HEK293T (cell line): Measurements from ENCODE around the gene YRDC.

ENCODE experiments used
- CTCF ChIA-PET: fragments of 350-600 bp; formaldehyde crosslinking; extraction: SDS; loops from one replicate; lab custom pipeline; 2021; ENCODE audit warnings: antibody characterized with exemption, inconsistent platforms; lab: Yijun Ruan, JAX
- POLR2A ChIA-PET: fragments of 350-600 bp; formaldehyde crosslinking; extraction: SDS; loops from one replicate; lab custom pipeline; 2020; ENCODE audit warnings: antibody characterized with exemption, inconsistent platforms; lab: Yijun Ruan, JAX
- DNase-seq: peaks from one replicate; pipeline ENCODE4 v3.0.0; 2012; ENCODE audit warnings: mixed read lengths; ENCODE audit errors: extremely low spot score
- ARNT ChIP-seq: fragments of 450-650 bp; IDR thresholded peaks from 2 replicates; pipeline ENCODE4 v1.6.1; 2017; ENCODE audit warnings: mild to moderate bottlenecking
- BHLHE40 ChIP-seq: fragments of 450-650 bp; IDR thresholded peaks from 2 replicates; pipeline ENCODE4 v1.6.1; 2016; ENCODE audit warnings: mild to moderate bottlenecking, moderate library complexity, borderline replicate concordance
- CTBP1 ChIP-seq: fragments of 450-650 bp; IDR thresholded peaks from 2 replicates; pipeline ENCODE4 v1.6.1; 2016; ENCODE audit warnings: borderline replicate concordance
- ELF4 ChIP-seq: fragments of 450-650 bp; IDR thresholded peaks from 2 replicates; pipeline ENCODE4 v1.6.1; 2017; ENCODE audit warnings: antibody characterized with exemption
- FOXA1 ChIP-seq: fragments of 450-650 bp; IDR thresholded peaks from 2 replicates; pipeline ENCODE4 v1.6.1; 2016; ENCODE audit warnings: mild to moderate bottlenecking
- FOXK2 ChIP-seq: fragments of 450-650 bp; IDR thresholded peaks from 2 replicates; pipeline ENCODE4 v1.6.1; 2016; ENCODE audit warnings: mild to moderate bottlenecking
- FOXM1 ChIP-seq: fragments of 450-650 bp; IDR thresholded peaks from 2 replicates; pipeline ENCODE4 v1.6.1; 2017; ENCODE audit warnings: mild to moderate bottlenecking, borderline replicate concordance
- HDGF ChIP-seq: fragments of 450-650 bp; IDR thresholded peaks from 2 replicates; pipeline ENCODE4 v1.6.1; 2017; ENCODE audit warnings: antibody characterized with exemption, borderline replicate concordance
- L3MBTL2 ChIP-seq: fragments of 450-650 bp; conservative IDR thresholded peaks from 2 replicates; pipeline ENCODE4 v1.6.1; 2016; ENCODE audit warnings: mild to moderate bottlenecking
- LEF1 ChIP-seq: fragments of 450-650 bp; IDR thresholded peaks from 2 replicates; pipeline ENCODE4 v1.6.1; 2017; ENCODE audit warnings: mild to moderate bottlenecking, borderline replicate concordance
- NFRKB ChIP-seq: fragments of 450-650 bp; IDR thresholded peaks from 2 replicates; pipeline ENCODE4 v1.6.1; 2016; ENCODE audit warnings: mild to moderate bottlenecking, moderate library complexity
- PKNOX1 ChIP-seq: fragments of 450-650 bp; IDR thresholded peaks from 2 replicates; pipeline ENCODE4 v1.6.1; 2016
- SP1 ChIP-seq: fragments of 450-650 bp; IDR thresholded peaks from 2 replicates; pipeline ENCODE4 v1.6.1; 2017
- SUZ12 ChIP-seq: fragments of 450-650 bp; IDR thresholded peaks from 2 replicates; pipeline ENCODE4 v1.6.1; 2016; ENCODE audit warnings: mild to moderate bottlenecking
- TARDBP ChIP-seq: fragments of 450-650 bp; IDR thresholded peaks from 2 replicates; pipeline ENCODE4 v1.6.1; 2016
- ZNF384 ChIP-seq: fragments of 450-650 bp; IDR thresholded peaks from 2 replicates; pipeline ENCODE4 v1.6.1; 2016

YRDC gene

DNA sequence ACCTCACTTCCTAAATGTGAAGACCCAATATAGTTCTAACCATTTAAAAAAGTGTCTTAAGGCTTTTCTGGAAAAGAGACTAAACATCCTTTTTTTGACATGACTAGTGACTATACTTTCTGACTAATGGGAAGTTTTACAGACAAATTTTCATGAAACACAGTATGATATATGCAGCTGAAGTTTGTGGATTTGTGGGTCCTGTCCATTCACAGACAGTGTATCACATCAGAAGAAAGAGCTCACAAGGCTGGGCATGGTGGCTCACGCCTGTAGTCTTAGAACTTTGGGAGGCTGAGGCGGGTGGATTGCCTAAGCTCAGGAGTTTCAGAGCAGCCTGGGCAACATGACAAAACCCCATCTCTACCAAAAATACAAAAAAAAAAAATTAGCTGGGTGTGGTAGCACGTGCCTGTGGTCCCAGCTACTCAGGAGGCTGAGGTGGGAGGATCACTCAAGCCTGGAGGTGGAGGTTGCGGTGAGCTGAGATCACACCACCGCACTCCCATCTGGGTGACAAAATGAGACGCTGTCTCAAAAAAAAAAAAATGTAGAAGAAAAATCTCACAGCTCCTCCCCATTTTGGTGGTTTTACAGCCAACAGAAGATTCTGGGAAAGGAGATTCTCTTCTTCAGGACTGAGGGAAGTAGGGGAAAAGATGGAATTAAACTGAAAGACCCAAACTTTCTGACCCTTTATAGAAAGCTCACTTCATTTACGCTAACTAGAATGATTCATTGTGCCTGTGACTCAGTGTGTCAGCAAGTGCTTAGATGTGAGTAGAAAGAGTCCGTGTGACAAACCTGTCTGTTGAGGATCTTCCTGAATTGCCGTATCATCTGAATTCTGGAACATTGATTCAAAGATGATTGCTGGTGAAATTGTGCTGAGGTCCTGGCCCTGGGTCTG, 15.2 kb upstream of the YRDC start:
- TF ChIP-seq ARNT: no peak
- no peak for TF ChIP-seq BHLHE40
- TF ChIP-seq CTBP1: no peak
- no peak for TF ChIP-seq PKNOX1
- TF ChIP-seq HDGF: no peak
- TF ChIP-seq FOXA1: no peak
- TF ChIP-seq L3MBTL2: no peak
- DNase-seq: no peak
- CTCF ChIA-PET: no interaction called here
- POLR2A ChIA-PET: interaction anchor here (1.4 to 1.5 kb wide), 2 partner anchors 11 to 15 kb away, joined by 3 to 6 read pairs; partner anchors contain the start of genes C1orf122 and YRDC

DNA sequence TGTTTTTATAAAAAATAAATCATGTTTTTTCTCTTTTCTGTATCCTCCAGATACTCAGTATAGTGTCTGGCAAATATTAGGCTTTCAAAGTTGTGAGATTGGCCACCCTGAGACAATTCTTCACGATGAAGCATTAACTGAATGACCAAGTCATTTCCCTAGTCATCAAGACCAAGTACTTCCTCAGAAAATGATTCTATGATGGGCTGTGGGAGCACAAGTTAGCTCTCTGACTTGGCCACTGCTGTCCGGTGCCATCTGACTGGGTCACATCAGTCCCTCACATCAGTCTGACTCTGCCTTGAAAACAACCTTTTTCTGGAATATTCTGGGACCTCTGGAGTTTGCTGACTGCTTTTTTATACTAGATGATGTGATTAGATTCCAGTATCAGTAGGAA, 13.5 kb upstream of the YRDC start:
- DNase-seq: no peak
- CTCF ChIA-PET: no interaction called here
- POLR2A ChIA-PET: no interaction called here
- no peak for TF ChIP-seq PKNOX1
- TF ChIP-seq NFRKB: no peak
- TF ChIP-seq ZNF384: no peak
- TF ChIP-seq HDGF: no peak
- no peak for TF ChIP-seq SP1
- no peak for TF ChIP-seq FOXM1
- TF ChIP-seq SUZ12: no peak
- no peak for TF ChIP-seq LEF1
- no peak for TF ChIP-seq BHLHE40
- TF ChIP-seq FOXA1: no peak
- no peak for TF ChIP-seq ELF4
- TF ChIP-seq TARDBP: no peak
- no peak for TF ChIP-seq CTBP1
- no peak for TF ChIP-seq FOXK2
- no peak for TF ChIP-seq ARNT
- no peak for TF ChIP-seq L3MBTL2

- DNase-seq: no peak
- CTCF ChIA-PET: no interaction called here
Observed at GRCh38 chr1:37817481-37817880, 9.5 kb upstream of the YRDC start.

DNA sequence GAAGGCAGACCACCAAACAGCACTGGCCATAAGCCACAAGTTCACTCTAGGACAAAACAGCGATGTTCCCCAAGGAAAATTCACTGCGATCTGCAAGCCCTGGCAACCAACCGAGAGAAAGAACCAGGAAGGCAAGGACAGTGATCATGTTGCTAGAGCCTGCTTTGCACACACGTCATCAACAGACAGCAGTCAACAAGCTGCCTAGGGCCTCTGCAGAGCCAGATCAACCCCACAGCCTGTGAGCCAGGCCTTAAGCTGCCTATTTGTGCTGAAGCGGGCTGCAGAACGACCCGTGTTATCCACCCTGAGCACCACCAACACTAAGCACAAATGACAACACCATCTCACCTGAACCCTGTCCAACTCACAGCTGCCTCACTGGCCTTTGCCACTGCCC, 6.2 kb upstream of the YRDC start:
- TF ChIP-seq FOXK2 (no peak), NFRKB (no peak), SP1 (no peak), FOXM1 (no peak), L3MBTL2 (no peak), ELF4 (no peak), SUZ12 (no peak), FOXA1 (no peak), LEF1 (no peak), ZNF384 (no peak), TARDBP (no peak), HDGF (no peak), BHLHE40 (no peak), CTBP1 (no peak), PKNOX1 (no peak), ARNT (no peak)
- CTCF ChIA-PET: no interaction called here
- POLR2A ChIA-PET: no interaction called here
- DNase-seq: no peak

More at GRCh38 chr1:37817481-37817880, 9.5 kb upstream of the YRDC start:
- TF ChIP-seq CTBP1 (no peak), L3MBTL2 (no peak), ELF4 (no peak), BHLHE40 (no peak), SUZ12 (no peak), ZNF384 (no peak), FOXM1 (no peak), LEF1 (no peak), SP1 (no peak), FOXK2 (no peak), TARDBP (no peak), ARNT (no peak), HDGF (no peak)
- POLR2A ChIA-PET: interaction anchor here (1.1 to 1.3 kb wide), 3 partner anchors 9 to 42 kb away, joined by 3 to 4 read pairs (median 4); partner anchors contain the start of genes C1orf122, MTF1 and YRDC

- DNase-seq: no peak
- TF ChIP-seq PKNOX1 (no peak), BHLHE40 (no peak), CTBP1 (no peak)
- ChIA-PET POLR2A (no interaction called here), CTCF (no interaction called here)
Observed at GRCh38 chr1:37813529-37814145, 5.6 kb upstream of the YRDC start.
